Measurements from ENCODE around the gene RPL13A. TPM values are rescaled to one million over a fixed set of nuclear protein-coding genes. Genes with fewer than 3 reads are reported as not detected.
A peak's percentile ranks its signal among the peaks of the same experiment; 100 is the strongest.

Gene RPL13A
- polyA plus RNA-seq, 3 donors, result 655 to 1,621 (median 663) TPM

- H2AFZ ChIP-seq (ENCODE audit: insufficient read depth, low read depth, low read length, poor library complexity, severe bottlenecking), result peak overlapping the region; percentile 83
- H3K9ac ChIP-seq (ENCODE audit: insufficient read depth, low read length, poor library complexity, severe bottlenecking), result no peak overlapping the region
- H3K79me2 ChIP-seq (ENCODE audit: insufficient read depth, low read length), result peaks cover 30% of the 10 kb centered on the region
- no peak for TF ChIP-seq CTCF (IDR thresholded peaks at IDR 0.05)
- peaks cover 17 to 19% of the 10 kb centered on the region in 2 donors for H3K4me1 ChIP-seq (ENCODE audit: control insufficient read depth in 1 of 2, insufficient read depth in 2 of 2, low read length in 2 of 2)
- Mint-ChIP-seq H3K9me3 (peaks cover 0 to 5% (median 0%) of the 10 kb centered on the region in 7 donors), H3K4me3 (no peak overlapping the region), H3K27ac (peak overlapping the region in 4 of 7 donors; percentile 30 to 81 (median 52)), H3K4me1 (peaks cover 23% of the 10 kb centered on the region), H3K27me3 (ENCODE audit: low read depth in 3 of 3) (peaks cover 0 to 7% (median 1%) of the 10 kb centered on the region in 3 donors), H3K36me3 (peaks cover 23 to 28% of the 10 kb centered on the region in 2 donors)
- peaks cover 22 to 23% of the 10 kb centered on the region in 2 donors for H3K36me3 ChIP-seq (replicated peaks in 1 of 2; ENCODE audit: control insufficient read depth in 1 of 2, insufficient read depth in 2 of 2, low read length in 2 of 2)
- H3K27me3 ChIP-seq (ENCODE audit: control insufficient read depth in 2 of 2, insufficient read depth in 2 of 2, low read length in 2 of 2), result no peaks in the 10 kb centered on the region
- no peak for DNase-seq
- WGBS (ENCODE audit: insufficient coverage), result 96% methylated on average over 7 of the region's 7 CpGs
- intact Hi-C loops (cut with micrococcal nuclease), result loop anchor here in 1 of 2 donors (5.0 kb wide), 1 partner anchor 34 kb away; the partner anchor contains the start of genes ALDH16A1 and PIH1D1
- H3K4me2 ChIP-seq (replicated peaks; ENCODE audit: extremely low read depth, low read length, poor library complexity, severe bottlenecking), result no peak overlapping the region
- H3K4me3 ChIP-seq (replicated peaks in 1 of 3; ENCODE audit: low read depth in 2 of 3, low read length in 3 of 3), result no peak overlapping the region
- no peak overlapping the region for H3K27ac ChIP-seq (ENCODE audit: low read depth in 1 of 2, low read length in 2 of 2)
- peaks cover 37% of the 10 kb centered on the region for H4K20me1 ChIP-seq (ENCODE audit: insufficient read depth, low read length)
- H3K9me3 ChIP-seq (replicated peaks in 1 of 2; ENCODE audit: control insufficient read depth in 1 of 2, insufficient read depth in 1 of 2, low read length in 2 of 2), result no peaks in the 10 kb centered on the region
These were observed 1.2 kb upstream of the RPL13A start for GRCh38 chr19:49486232-49486631.

GRCh38 chr19:49486710-49487276, 615 bp upstream of the RPL13A start:
- Histone ChIP-seq H3K4me2 (replicated peaks; ENCODE audit: extremely low read depth, low read length, poor library complexity, severe bottlenecking) (peak overlapping the region; percentile 45), H3K36me3 (replicated peaks in 1 of 2; ENCODE audit: control insufficient read depth in 1 of 2, insufficient read depth in 2 of 2, low read length in 2 of 2) (peaks cover 28% of the 10 kb centered on the region in 2 donors), H3K27me3 (ENCODE audit: control insufficient read depth in 2 of 2, insufficient read depth in 2 of 2, low read length in 2 of 2) (no peaks in the 10 kb centered on the region), H3K79me2 (ENCODE audit: insufficient read depth, low read length) (peaks cover 30% of the 10 kb centered on the region), H3K4me1 (ENCODE audit: control insufficient read depth in 1 of 2, insufficient read depth in 2 of 2, low read length in 2 of 2) (peaks cover 17 to 19% of the 10 kb centered on the region in 2 donors), H3K27ac (ENCODE audit: low read depth in 1 of 2, low read length in 2 of 2) (peak overlapping the region; percentile 32 to 54), H3K9me3 (replicated peaks in 1 of 2; ENCODE audit: control insufficient read depth in 1 of 2, insufficient read depth in 1 of 2, low read length in 2 of 2) (no peaks in the 10 kb centered on the region), H3K9ac (ENCODE audit: insufficient read depth, low read length, poor library complexity, severe bottlenecking) (peak overlapping the region; percentile 33), H2AFZ (ENCODE audit: insufficient read depth, low read depth, low read length, poor library complexity, severe bottlenecking) (peak overlapping the region; percentile 83), H3K4me3 (replicated peaks in 1 of 3; ENCODE audit: low read depth in 2 of 3, low read length in 3 of 3) (no peak overlapping the region), H4K20me1 (ENCODE audit: insufficient read depth, low read length) (peaks cover 43% of the 10 kb centered on the region)
- Mint-ChIP-seq H3K4me1 (peaks cover 23% of the 10 kb centered on the region), H3K9me3 (peaks cover 0 to 5% (median 0%) of the 10 kb centered on the region in 7 donors), H3K4me3 (peak overlapping the region in 1 of 2 donors; percentile 98), H3K27ac (peak overlapping the region in 6 of 7 donors; percentile 42 to 96 (median 66)), H3K36me3 (peaks cover 29 to 32% of the 10 kb centered on the region in 2 donors), H3K27me3 (ENCODE audit: low read depth in 3 of 3) (peaks cover 0 to 3% (median 1%) of the 10 kb centered on the region in 3 donors)
- 48% methylated on average over 14 of the region's 23 CpGs for WGBS (ENCODE audit: insufficient coverage)
- no peak for TF ChIP-seq CTCF (IDR thresholded peaks at IDR 0.05)
- no peak for DNase-seq
- intact Hi-C loops (cut with micrococcal nuclease), result loop anchor here (1.0 to 5.0 kb wide), 2 partner anchors 10 to 34 kb away; partner anchors contain the start of genes ALDH16A1 (in 1 of the 2), PIH1D1 (in 1 of the 2) and RPS11 (in 1 of the 2)

Data from CD14-positive monocyte (primary cell).